SK-N-SH (cell line): ENCODE measurements around the gene NME2. TPM values are rescaled to one million over a fixed set of nuclear protein-coding genes. Genes with fewer than 3 reads are reported as not detected.

Experiments used
- CTCF ChIA-PET: fragments of 300-600, 350-600 bp; formaldehyde crosslinking; extraction: SDS; loops from one replicate; lab custom pipeline; 2021; lab: Yijun Ruan, JAX
- POLR2A ChIA-PET: fragments of 350-600 bp; sonication (Branson Sonifier 250); formaldehyde crosslinking; extraction: SDS; loops from one replicate; lab custom pipeline; 2020; ENCODE audit warnings: antibody characterized with exemption, inconsistent platforms; lab: Yijun Ruan, JAX
- DNase-seq: peaks from one replicate; pipeline ENCODE4 v3.0.0; 2012
- H2AFZ ChIP-seq: fragments of 200-600 bp; sonication (generic); 2 replicates; pipeline ENCODE4 v1.8.1; 2016; ENCODE audit warnings: antibody characterized with exemption, mild to moderate bottlenecking, low read depth
- H3F3A ChIP-seq: fragments of 200-600 bp; sonication (generic); replicated peaks from 2 replicates; pipeline ENCODE3; 2016; ENCODE audit warnings: antibody characterized with exemption, mild to moderate bottlenecking; ENCODE audit not compliant: insufficient read depth
- H3K27ac ChIP-seq, 2 experiments: fragments of 200-500 bp in 1 of 2; fragments of 200-600 bp in 1 of 2; sonication (Bioruptor generic) in 1 of 2; sonication (generic), shearing (Covaris generic) in 1 of 2; 2 replicates each; pipeline versions ENCODE4 v1.5.1 to v1.6.1; 2014 to 2016; ENCODE audit warnings: low read depth in 2 of 2, inconsistent platforms in 1 of 2, low read length in 1 of 2, mild to moderate bottlenecking in 1 of 2, mixed read lengths in 1 of 2
- H3K27me3 ChIP-seq: fragments of 200-600 bp; sonication (generic), shearing (Covaris generic); 2 replicates; pipeline ENCODE4 v1.6.1; 2016; ENCODE audit warnings: mixed run types; ENCODE audit not compliant: insufficient read depth
- H3K36me3 ChIP-seq, 2 experiments: fragments of 200-500 bp in 1 of 2; fragments of 200-600 bp in 1 of 2; sonication (Bioruptor generic) in 1 of 2; sonication (generic) in 1 of 2; replicated peaks in 1 of 2; 2 replicates each; pipeline versions ENCODE3 to v1.5.1; 2014 to 2016; ENCODE audit warnings: low read length in 1 of 2, mild to moderate bottlenecking in 1 of 2; ENCODE audit not compliant: insufficient read depth in 2 of 2, control insufficient read depth in 1 of 2
- H3K4me1 ChIP-seq, 2 experiments: fragments of 200-500 bp in 1 of 2; fragments of 200-600 bp in 1 of 2; sonication (Bioruptor generic) in 1 of 2; sonication (generic), shearing (Covaris generic) in 1 of 2; 2 replicates each; pipeline versions ENCODE4 v1.5.1 to v1.6.1; 2014 to 2016; ENCODE audit warnings: low read depth in 1 of 2, low read length in 1 of 2, mixed run types in 1 of 2; ENCODE audit not compliant: insufficient read depth in 2 of 2, control insufficient read depth in 1 of 2
- H3K4me2 ChIP-seq: fragments of 200-600 bp; sonication (generic), shearing (Covaris generic); 2 replicates; pipeline ENCODE4 v1.6.1; 2017; ENCODE audit warnings: mixed run types
- H3K4me3 ChIP-seq, 2 experiments: fragments of 200-500 bp in 1 of 2; fragments of 200-600 bp in 1 of 2; sonication (Bioruptor generic) in 1 of 2; sonication (generic), shearing (Covaris generic) in 1 of 2; 2 replicates each; pipeline versions ENCODE4 v1.5.1 to v1.8.1; 2014 to 2016; ENCODE audit warnings: low read depth in 2 of 2, inconsistent platforms in 1 of 2, low read length in 1 of 2, mild to moderate bottlenecking in 1 of 2, mixed read lengths in 1 of 2, moderate library complexity in 1 of 2
- H3K79me2 ChIP-seq: fragments of 200-600 bp; sonication (generic); 2 replicates; pipeline ENCODE4 v1.8.1; 2017; ENCODE audit warnings: mild to moderate bottlenecking; ENCODE audit not compliant: insufficient read depth
- H3K9ac ChIP-seq: fragments of 200-600 bp; sonication (generic); 2 replicates; pipeline ENCODE4 v1.6.1; 2017; ENCODE audit warnings: mixed run types
- H3K9me2 ChIP-seq: fragments of 200-600 bp; sonication (generic); 2 replicates; pipeline ENCODE4 v1.6.1; 2017; ENCODE audit warnings: mixed run types
- H3K9me3 ChIP-seq: fragments of 200-600 bp; sonication (generic); 2 replicates; pipeline ENCODE4 v1.6.1; 2017; ENCODE audit warnings: mixed run types, mild to moderate bottlenecking, moderate library complexity
- H4K20me1 ChIP-seq: fragments of 200-600 bp; sonication (generic); 2 replicates; pipeline ENCODE4 v1.6.1; 2017; ENCODE audit warnings: mild to moderate bottlenecking, mixed run types; ENCODE audit not compliant: insufficient read depth
- CHD2 ChIP-seq: fragments of 150-350 bp; IDR thresholded peaks from 2 replicates; pipeline ENCODE4 v1.6.1; 2018; ENCODE audit warnings: low read length; ENCODE audit not compliant: partially characterized antibody
- ELF1 ChIP-seq: IDR thresholded peaks from 2 replicates; pipeline ENCODE4 v1.4.0; 2012
- EP300 ChIP-seq, 2 experiments: IDR thresholded peaks; 2 replicates each; pipeline versions ENCODE4 v1.4.0 to v1.6.1; 2012; ENCODE audit warnings: borderline replicate concordance in 1 of 2, low read depth in 1 of 2, low read length in 1 of 2
- EZH2phosphoT487 ChIP-seq: fragments of 200-600 bp; sonication (generic); IDR thresholded peaks from 2 replicates; pipeline ENCODE4 v1.6.1; 2017; ENCODE audit warnings: low read depth, mixed run types, mild to moderate bottlenecking, antibody characterized with exemption, moderate library complexity, borderline replicate concordance
- FOXJ3 ChIP-seq: sonication (generic); formaldehyde crosslinking; IDR thresholded peaks from 2 replicates; pipeline ENCODE4 v1.5.1; 2020; ENCODE audit warnings: mild to moderate bottlenecking, missing genetic modification reagents
- IRF3 ChIP-seq: fragments of 150-350 bp; IDR thresholded peaks from 2 replicates; pipeline ENCODE4 v1.6.1; 2016; ENCODE audit warnings: mild to moderate bottlenecking, low read depth, low read length
- MAX ChIP-seq: IDR thresholded peaks from 2 replicates; pipeline ENCODE4 v1.4.0; 2012; ENCODE audit warnings: low read depth
- MXI1 ChIP-seq: IDR thresholded peaks from 2 replicates; pipeline ENCODE4 v1.6.1; 2012; ENCODE audit warnings: mild to moderate bottlenecking, low read depth, low read length, improper control_type of control experiment
- NFIC ChIP-seq: IDR thresholded peaks from 2 replicates; pipeline ENCODE4 v1.4.0; 2012; ENCODE audit warnings: borderline replicate concordance
- PBX3 ChIP-seq: IDR thresholded peaks from 2 replicates; pipeline ENCODE4; 2012
- REST ChIP-seq: IDR thresholded peaks from 2 replicates; pipeline ENCODE4 v1.6.1; 2012; ENCODE audit warnings: mild to moderate bottlenecking, low read depth, low read length, moderate library complexity
- RFX5 ChIP-seq: IDR thresholded peaks from 2 replicates; pipeline ENCODE4 v1.6.1; 2012; ENCODE audit warnings: mild to moderate bottlenecking, improper control_type of control experiment, low read length
- RXRA ChIP-seq: IDR thresholded peaks from 2 replicates; pipeline ENCODE4 v1.4.0; 2012; ENCODE audit warnings: low read depth, mild to moderate bottlenecking, borderline replicate concordance
- SIN3A ChIP-seq: IDR thresholded peaks from 2 replicates; pipeline ENCODE4 v1.6.1; 2012; ENCODE audit warnings: low read depth, mild to moderate bottlenecking, low read length, moderate library complexity, borderline replicate concordance
- TAF1 ChIP-seq: IDR thresholded peaks from 2 replicates; pipeline ENCODE4 v1.6.1; 2012; ENCODE audit warnings: low read depth, mild to moderate bottlenecking, low read length, moderate library complexity, borderline replicate concordance
- USF2 ChIP-seq: fragments of 150-350 bp; IDR thresholded peaks from 2 replicates; pipeline ENCODE4 v1.6.1; 2017; ENCODE audit warnings: antibody characterized with exemption, low read length, low read depth, borderline replicate concordance
- YY1 ChIP-seq: IDR thresholded peaks from 2 replicates; pipeline ENCODE4 v1.4.0; 2012; ENCODE audit warnings: low read depth, mild to moderate bottlenecking
- WGBS: methylation state at CpG from one replicate; pipeline ENCODE4 v1.1.6; 2017; ENCODE audit warnings: low lambda C conversion rate; 5-methylcytosine and 5-hydroxymethylcytosine counted together
- polyA plus RNA-seq, 3 experiments: library from polyadenylated mRNA; depleted of rRNA; stranded (reverse); fragments of >200 nt; gene quantifications; 2 replicates each; pipeline ENCODE4 v1.2.3, GENCODE V29; 2012

Gene NME2
- polyA plus RNA-seq, 1 of the 3 experiments (the other 2 are of a cell fraction): 1,446 TPM

- Histone ChIP-seq H3K79me2 (no peaks in the 10 kb centered on the region), H3K4me1 (no peaks in the 10 kb centered on the region), H3K4me3 (no peak overlapping the region), H2AFZ (no peak overlapping the region), H3K9ac (no peak overlapping the region), H3K36me3 (peaks cover 49 to 81% of the 10 kb centered on the region in 2 experiments), H3K9me2 (no peaks in the 10 kb centered on the region), H3F3A (peaks cover 5% of the 10 kb centered on the region)
- no peak for DNase-seq
- no peak for TF ChIP-seq IRF3
- no peak for TF ChIP-seq MAX
- TF ChIP-seq EZH2phosphoT487: no peak
- TF ChIP-seq PBX3: no peak
- TF ChIP-seq YY1: no peak
- TF ChIP-seq RXRA: no peak
- TF ChIP-seq RFX5: no peak
- no peak for TF ChIP-seq FOXJ3 (CRISPR knock-in tag)
- TF ChIP-seq CHD2: no peak
- TF ChIP-seq ELF1: no peak
- no peak for TF ChIP-seq TAF1
- no peak for TF ChIP-seq SIN3A
- TF ChIP-seq MXI1: no peak
- TF ChIP-seq, all 33 proteins: peak for 0
- no peaks in the 10 kb centered on the region for H3K27me3 ChIP-seq
- H3K9me3 ChIP-seq: no peaks in the 10 kb centered on the region
- WGBS: 96% methylated on average over 6 of the region's 6 CpGs
- CTCF ChIA-PET: interaction anchor here (0.8 to 1.2 kb wide), 2 partner anchors 47 to 58 kb away, joined by 3 read pairs; partner anchors contain the start of gene NME1
- no peak overlapping the region for H3K27ac ChIP-seq
- H4K20me1 ChIP-seq: no peaks in the 10 kb centered on the region
- no peak overlapping the region for H3K4me2 ChIP-seq
- POLR2A ChIA-PET: interaction anchor here (0.6 kb wide), 1 partner anchor 35 kb away, joined by 3 read pairs; no protein-coding TSS in a partner anchor
Measured at GRCh38 chr17:51200295-51200694, 34.1 kb downstream of the NME2 start.

- Histone ChIP-seq H3K4me1 (no peaks in the 10 kb centered on the region), H3F3A (peaks cover 5% of the 10 kb centered on the region), H2AFZ (no peak overlapping the region), H3K4me2 (no peak overlapping the region), H3K9ac (no peak overlapping the region), H3K9me3 (no peaks in the 10 kb centered on the region), H3K4me3 (no peak overlapping the region), H3K79me2 (no peaks in the 10 kb centered on the region), H3K9me2 (no peaks in the 10 kb centered on the region), H3K36me3 (peaks cover 51 to 81% of the 10 kb centered on the region in 2 experiments), H3K27me3 (no peaks in the 10 kb centered on the region), H3K27ac (no peak overlapping the region), H4K20me1 (no peaks in the 10 kb centered on the region)
- 96% methylated on average over 2 of the region's 2 CpGs for WGBS
- ChIA-PET POLR2A (interaction anchor here (0.6 kb wide), 1 partner anchor 36 kb away, joined by 3 read pairs; no protein-coding TSS in a partner anchor), CTCF (interaction anchor here (0.8 to 1.2 kb wide), 2 partner anchors 47 to 57 kb away, joined by 3 read pairs; partner anchors contain the start of gene NME1)
- no peak for DNase-seq
- TF ChIP-seq REST (no peak), CHD2 (no peak), RFX5 (no peak), PBX3 (no peak), NFIC (no peak), MXI1 (no peak), EP300 (IDR thresholded peaks at IDR 0.05; ENCODE audit: borderline replicate concordance in 1 of 2, low read depth in 1 of 2, low read length in 1 of 2) (no peak), USF2 (no peak)
Measured at GRCh38 chr17:51200846-51201245, 34.6 kb downstream of the NME2 start.
